Stimulated activated CD4-positive, alpha-beta T cell treated with anti-CD3 and anti-CD28 coated beads, Interleukin-15, amount 100 ng/mL, for 24 hours (primary cell): ENCODE results near the gene STX19.
A peak's percentile ranks its signal among the peaks of the same experiment; 100 is the strongest.
"Not testable (repeated sequence)": the region's sequence is repeated elsewhere in the genome, so short reads cannot be mapped to it uniquely, and the experiment has no call there.

ENCODE experiments used
- DNase-seq: peaks from one replicate; pipeline ENCODE4 v3.0.0-alpha.2; 2020

The STX19 gene, protein sequence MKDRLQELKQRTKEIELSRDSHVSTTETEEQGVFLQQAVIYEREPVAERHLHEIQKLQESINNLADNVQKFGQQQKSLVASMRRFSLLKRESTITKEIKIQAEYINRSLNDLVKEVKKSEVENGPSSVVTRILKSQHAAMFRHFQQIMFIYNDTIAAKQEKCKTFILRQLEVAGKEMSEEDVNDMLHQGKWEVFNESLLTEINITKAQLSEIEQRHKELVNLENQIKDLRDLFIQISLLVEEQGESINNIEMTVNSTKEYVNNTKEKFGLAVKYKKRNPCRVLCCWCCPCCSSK

GRCh38 chr3:94028093-94028837, at the start of gene STX19:
Gene STX19 (minus strand): TSS chr3:94028597. CDS start chr3:94015269, 13,328 bp downstream.
- DNase-seq, result no peak

DNA sequence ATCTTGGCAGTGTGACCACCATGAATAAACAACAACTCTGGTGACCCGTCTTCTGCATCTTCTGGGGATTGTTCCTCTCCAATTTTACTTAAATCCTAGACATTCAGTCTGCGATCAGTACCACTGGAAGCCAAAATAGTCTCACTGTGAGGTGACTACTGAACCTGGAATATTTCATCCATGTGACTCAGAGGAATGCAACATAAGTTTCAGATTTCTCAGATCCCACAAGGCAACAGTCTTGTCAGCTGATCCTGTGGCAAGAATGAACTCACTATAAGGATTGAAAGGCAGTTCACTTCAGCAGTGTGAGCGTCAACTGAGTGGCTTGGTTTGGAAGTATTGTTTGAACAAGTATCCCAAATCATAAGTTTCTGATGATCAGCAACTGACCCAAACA, 47.7 kb upstream of the STX19 start:
- DNase-seq, result no peak

DNA sequence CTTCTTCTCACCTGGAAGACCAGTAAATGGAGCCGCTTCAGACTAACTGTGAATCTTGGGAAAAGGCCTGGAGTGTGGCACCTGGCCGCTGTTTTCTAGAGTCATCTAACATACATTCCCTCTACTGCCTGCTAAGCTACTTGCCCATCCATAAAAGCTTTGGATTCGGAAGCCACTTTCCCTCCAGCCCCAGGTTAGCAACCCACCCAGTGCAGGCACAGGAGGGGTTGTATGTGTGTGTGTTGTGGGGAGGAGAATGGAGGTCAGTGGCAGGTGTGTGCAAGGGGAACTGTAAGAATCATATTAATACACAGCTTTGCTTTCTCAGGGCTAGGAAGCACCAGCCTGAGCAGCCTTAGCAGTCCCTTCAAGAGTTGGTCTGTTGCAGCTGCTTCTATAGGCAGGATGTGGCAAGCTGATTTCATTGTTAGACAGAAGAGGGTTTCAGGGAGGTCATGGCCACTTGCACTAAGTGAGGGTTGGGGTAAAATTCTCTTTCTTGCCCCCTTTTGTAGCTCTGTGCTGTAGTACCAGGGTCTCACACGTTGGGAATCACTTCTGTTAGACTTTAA, 43.4 kb upstream of the STX19 start:
- no peak for DNase-seq

GRCh38 chr3:94070341-94070911, 42.0 kb upstream of the STX19 start:
- DNase-seq, result no peak

DNA sequence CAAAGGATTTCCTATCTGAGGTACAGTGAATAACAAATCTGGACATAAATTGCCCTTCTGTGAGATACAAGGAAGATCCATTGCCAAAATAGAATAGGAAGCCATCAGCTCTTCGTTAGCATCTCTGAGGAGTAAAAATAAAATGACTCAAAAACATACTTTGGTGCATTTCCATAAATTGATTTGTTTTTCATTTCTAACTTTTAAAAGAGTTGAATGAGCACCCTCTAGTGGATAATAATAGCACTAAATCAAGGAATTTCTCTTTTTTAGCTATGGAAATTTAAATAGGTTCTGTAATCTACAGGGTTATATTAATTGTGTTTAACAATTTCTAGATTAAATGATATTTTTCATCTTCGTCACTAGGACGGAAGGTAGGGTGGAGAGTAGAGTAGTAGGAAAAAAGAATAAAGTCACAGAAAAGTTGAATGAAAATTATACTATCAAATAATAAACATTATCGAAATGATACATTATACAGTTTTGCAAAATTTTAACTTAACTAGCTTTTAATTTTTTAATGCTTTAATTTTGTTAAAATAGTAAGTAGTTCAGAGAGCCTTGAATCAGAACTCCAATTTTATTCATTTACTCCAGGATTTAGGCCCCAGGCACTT, 40.9 kb upstream of the STX19 start:
- DNase-seq, result no peak

DNA sequence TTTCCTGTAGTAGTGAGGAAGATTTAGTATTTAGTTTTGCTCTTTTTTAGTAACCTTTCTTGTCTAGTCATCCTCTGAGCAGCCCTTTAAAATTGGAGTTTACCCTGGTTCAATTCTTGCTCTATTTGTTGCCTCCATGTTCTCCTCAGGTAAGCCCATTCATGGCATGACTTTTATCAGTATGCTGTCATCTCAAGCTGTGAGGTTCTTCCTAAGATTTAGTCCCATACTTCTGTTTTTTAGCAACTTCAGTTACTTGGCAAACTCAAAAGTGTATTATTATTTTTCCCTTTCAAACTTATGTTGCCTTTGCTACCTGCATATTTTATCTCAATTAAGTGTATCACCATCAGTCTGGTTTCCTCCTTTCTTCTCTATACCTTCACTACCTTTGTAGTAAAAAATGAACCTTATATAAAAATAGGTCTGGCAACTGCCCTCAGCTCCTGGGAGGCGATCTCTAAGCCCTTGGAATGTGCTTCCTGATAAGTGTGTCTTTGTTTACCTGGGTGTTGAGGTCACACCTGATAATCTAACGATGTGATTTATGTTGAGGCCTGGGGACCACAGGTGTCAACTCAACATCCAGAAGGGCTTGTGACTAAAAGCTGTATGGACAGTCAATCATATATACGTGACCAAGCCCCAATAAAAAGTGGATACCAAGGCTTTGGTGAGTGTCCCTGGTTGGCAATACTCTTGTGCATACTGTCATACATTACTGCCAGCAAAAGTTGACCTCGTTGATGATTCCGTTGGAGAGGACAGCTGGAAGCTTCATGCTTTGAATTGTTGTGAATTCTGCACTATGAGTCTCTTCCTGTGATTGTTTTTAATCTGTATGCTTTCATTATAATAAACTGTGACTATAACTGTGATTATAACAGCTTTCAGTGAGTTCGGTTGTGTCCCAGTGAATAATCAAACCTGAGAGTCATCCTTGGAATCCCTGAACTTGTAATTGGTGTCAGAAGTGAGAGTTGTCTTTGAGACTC, 38.4 kb upstream of the STX19 start:
- DNase-seq, result no peak

DNA sequence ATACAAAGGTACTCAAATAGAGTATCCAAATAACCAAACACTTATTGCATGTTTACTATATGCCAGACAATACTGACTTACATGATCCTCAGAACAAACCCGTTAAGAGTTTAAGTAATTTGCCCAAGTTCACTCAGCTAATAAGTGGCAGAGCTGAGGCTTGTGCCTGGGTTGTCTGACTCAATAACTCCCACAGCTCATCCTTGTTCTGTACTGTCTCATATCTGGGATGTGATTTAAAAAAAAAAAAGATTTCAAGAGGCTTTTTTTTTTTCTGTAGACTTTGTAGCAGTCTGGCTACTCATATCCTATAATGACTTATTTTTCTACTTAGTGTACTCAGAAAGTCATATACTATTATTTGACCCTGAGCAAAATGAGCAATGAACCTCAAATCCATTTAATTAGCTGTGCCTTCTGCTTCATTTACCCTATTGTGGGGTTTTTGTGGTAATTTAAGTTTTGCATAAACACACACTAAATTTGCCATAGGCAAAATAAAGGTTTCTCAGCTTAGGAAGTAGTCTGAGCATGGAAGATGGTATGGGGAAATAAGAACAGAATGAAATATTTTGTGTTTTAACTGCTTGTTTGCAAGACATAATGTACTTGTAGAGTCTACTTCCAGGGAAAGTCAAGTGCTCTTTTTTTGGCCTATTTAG, 37.6 kb upstream of the STX19 start:
- DNase-seq, result no peak

- no peak for DNase-seq
Measured at GRCh38 chr3:94065122-94065521, 36.7 kb upstream of the STX19 start.

- DNase-seq, result no peak
Measured at GRCh38 chr3:94064243-94064860, 36.0 kb upstream of the STX19 start.

- DNase-seq, result no peak
Measured at GRCh38 chr3:94063496-94064119, 35.2 kb upstream of the STX19 start.

GRCh38 chr3:94062513-94063404, 34.4 kb upstream of the STX19 start, which contains the start of the genes DHFR2 and NSUN3:
Gene DHFR2 (minus strand): TSS chr3:94062916. CDS start chr3:94061511, 1,405 bp downstream.
Gene NSUN3 (plus strand): TSS chr3:94063061. CDS start chr3:94063127, 66 bp downstream.
- peak; percentile 86 for DNase-seq

DNA sequence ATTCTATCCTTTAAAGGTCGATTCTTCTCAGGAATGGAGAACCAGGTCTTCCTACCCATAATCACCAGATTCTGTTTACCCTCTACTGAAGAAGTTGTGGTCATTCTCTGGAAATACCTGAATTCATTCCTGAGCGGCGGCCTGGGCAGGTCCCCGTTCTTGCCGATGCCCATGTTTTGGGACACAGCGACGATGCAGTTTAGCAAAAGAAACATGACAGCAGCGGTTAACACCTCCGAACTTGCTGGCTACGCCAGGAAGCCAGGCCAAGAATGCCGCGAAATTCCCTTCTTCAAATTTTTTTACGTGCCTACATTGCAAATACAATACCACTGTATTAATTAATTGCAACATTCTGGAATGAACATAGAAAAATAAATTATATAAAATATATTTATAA, 32.9 kb upstream of the STX19 start:
- DNase-seq, result no peak

DNA sequence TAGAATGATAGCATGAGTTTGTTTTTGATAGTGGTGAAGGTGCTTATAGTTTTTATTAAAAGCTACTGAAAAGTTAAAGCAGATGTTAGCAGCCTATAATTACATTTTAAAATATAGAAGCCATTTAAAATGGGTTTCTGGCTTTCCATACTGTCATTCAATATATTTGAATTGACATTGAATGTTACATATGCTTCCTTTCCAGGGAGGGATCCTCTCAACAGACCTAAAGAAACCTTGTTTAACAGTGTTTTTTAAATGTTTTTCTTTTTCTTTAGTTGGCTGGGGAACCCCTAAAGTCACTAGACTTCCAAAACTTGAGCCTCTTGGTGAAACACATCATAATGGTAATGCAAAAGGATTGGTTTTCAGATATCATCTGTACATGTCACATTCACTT, 22.1 kb upstream of the STX19 start:
- no peak for DNase-seq

- DNase-seq, result no peak
Measured at GRCh38 chr3:94049267-94049666, 20.9 kb upstream of the STX19 start.

- no peak for DNase-seq
Measured at GRCh38 chr3:94046533-94046932, 18.1 kb upstream of the STX19 start.

GRCh38 chr3:94044100-94044936, 15.9 kb upstream of the STX19 start:
- not testable (repeated sequence) for DNase-seq

DNA sequence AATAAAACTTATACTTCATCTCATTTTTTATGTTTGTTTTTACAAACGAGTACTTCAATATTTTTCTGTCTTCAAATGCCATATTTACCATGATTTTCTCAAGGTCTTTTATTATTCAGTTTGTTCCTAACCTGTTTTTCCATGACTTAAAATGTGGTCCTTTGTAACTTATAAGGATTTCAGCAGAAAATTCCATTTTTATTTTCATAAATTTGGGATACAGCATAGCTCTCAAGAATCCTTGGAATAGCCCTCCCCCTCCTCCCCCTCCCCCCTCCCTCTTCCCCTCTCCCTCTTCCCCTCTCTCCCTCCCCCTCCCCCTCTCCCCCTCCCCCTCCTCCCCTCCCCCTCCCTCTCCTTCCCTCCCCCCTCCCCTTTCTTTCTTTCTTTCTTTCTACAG, 14.9 kb upstream of the STX19 start:
- DNase-seq, result no peak

DNA sequence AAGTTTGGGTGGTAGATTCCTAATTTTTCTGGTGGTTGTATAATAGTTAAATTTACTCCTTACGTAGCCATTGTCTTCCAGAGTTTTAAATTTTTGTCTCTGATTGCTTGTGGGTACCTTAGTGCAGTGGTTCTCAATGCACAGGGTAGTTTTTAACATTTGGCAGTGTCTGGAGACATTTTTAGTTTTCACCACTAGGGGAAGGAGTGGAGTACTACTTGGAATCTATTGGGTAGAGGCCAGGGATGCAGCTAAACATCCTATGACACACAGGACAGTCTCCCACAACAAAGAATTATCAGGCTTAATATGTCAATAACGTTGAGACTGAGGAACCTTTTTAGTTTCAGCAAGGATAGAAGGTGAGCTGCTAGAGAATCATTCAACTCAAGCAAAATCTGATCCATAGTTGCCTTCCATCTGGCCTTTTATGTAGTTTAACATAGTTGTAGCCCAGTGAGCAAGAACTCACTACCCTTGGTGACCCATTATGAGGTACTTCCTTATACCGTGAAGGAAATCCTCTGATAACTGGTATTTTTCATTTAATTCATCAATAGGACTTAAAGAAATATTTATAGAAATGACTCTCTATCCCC, 8.6 kb upstream of the STX19 start:
- no peak for DNase-seq
